Left ventricle myocardium inferior (tissue), 1 donor: ENCODE measurements around the gene CAPN2. TPM values are rescaled to one million over a fixed set of nuclear protein-coding genes. Genes with fewer than 3 reads are reported as not detected.

Experiments used
- DNase-seq: peaks from one replicate; pipeline ENCODE4 v3.0.0-alpha.2; 2020
- H3K27ac ChIP-seq: fragments of 200-600 bp; replicated peaks from 2 replicates; pipeline ENCODE4 v1.8.0; 2021
- H3K27me3 ChIP-seq: fragments of 200-600 bp; 2 replicates; pipeline ENCODE4 v1.8.0; 2021; ENCODE audit warnings: low read depth
- H3K36me3 ChIP-seq: fragments of 200-600 bp; 2 replicates; pipeline ENCODE4 v1.8.0; 2021
- H3K4me1 ChIP-seq: fragments of 200-600 bp; 2 replicates; pipeline ENCODE4 v1.8.0; 2021
- H3K4me3 ChIP-seq: fragments of 200-600 bp; 2 replicates; pipeline ENCODE4 v1.8.0; 2021; ENCODE audit warnings: mild to moderate bottlenecking, moderate library complexity
- H3K9me3 ChIP-seq: fragments of 200-600 bp; replicated peaks from 2 replicates; pipeline ENCODE4 v1.8.0; 2021
- CTCF ChIP-seq: fragments of 200-600 bp; IDR thresholded peaks from 2 replicates; pipeline ENCODE4 v1.8.0; 2021; ENCODE audit warnings: antibody characterized with exemption, mild to moderate bottlenecking, borderline replicate concordance
- intact Hi-C: fragments of 100-400 bp; cut with micrococcal nuclease; formaldehyde crosslinking; loops from one replicate; pipeline ENCODE4 v1.11.0; 2022
- total RNA-seq: library from RNA; stranded (reverse); fragmentation: NEBNext Ultra II Directional; extraction: Animal tissue kit (Norgen Biotek cat#: 25700); gene quantifications from one replicate; pipeline ENCODE4 v1.2.1, GENCODE V29; 2021
- donor health status: DM: no; HTN: yes; CAD: no; lungs with severe emphysema.

Gene CAPN2
- total RNA-seq, 1 donor from 2014 or later = 65.3 TPM

- peak overlapping the region; percentile 90 for H3K4me3 ChIP-seq
Measured at GRCh38 chr1:223716302-223716862, 4.0 kb downstream of the CAPN2 start.

GRCh38 chr1:223717123-223717522, 4.8 kb downstream of the CAPN2 start:
- H3K27ac ChIP-seq = peak overlapping the region; percentile 48
- no peak for DNase-seq
- H3K4me3 ChIP-seq = no peak overlapping the region
- no peaks in the 10 kb centered on the region for H3K9me3 ChIP-seq
- H3K36me3 ChIP-seq = peaks cover 42% of the 10 kb centered on the region
- peaks cover 83% of the 10 kb centered on the region for H3K4me1 ChIP-seq
- intact Hi-C loops = no loop called here
- no peak for TF ChIP-seq CTCF
- no peaks in the 10 kb centered on the region for H3K27me3 ChIP-seq

More at GRCh38 chr1:223716302-223716862, 4.0 kb downstream of the CAPN2 start:
- peak overlapping the region; percentile 48 for H3K27ac ChIP-seq
- peaks cover 85% of the 10 kb centered on the region for H3K4me1 ChIP-seq
- no peak for DNase-seq
- intact Hi-C loops = no loop called here
- H3K9me3 ChIP-seq = no peaks in the 10 kb centered on the region
- H3K36me3 ChIP-seq = peaks cover 37% of the 10 kb centered on the region
- H3K27me3 ChIP-seq = no peaks in the 10 kb centered on the region
- no peak for TF ChIP-seq CTCF

- DNase-seq = no peak
- intact Hi-C loops = no loop called here
- H3K4me3 ChIP-seq = no peak overlapping the region
- H3K9me3 ChIP-seq = no peaks in the 10 kb centered on the region
- H3K27ac ChIP-seq = peak overlapping the region; percentile 10
- no peaks in the 10 kb centered on the region for H3K27me3 ChIP-seq
- H3K4me1 ChIP-seq = peaks cover 85% of the 10 kb centered on the region
- TF ChIP-seq CTCF = no peak
- H3K36me3 ChIP-seq = peaks cover 46% of the 10 kb centered on the region
Measured at GRCh38 chr1:223717695-223718363, 5.5 kb downstream of the CAPN2 start.

GRCh38 chr1:223718850-223719249, 6.5 kb downstream of the CAPN2 start:
- DNase-seq = no peak
- no peak for TF ChIP-seq CTCF
- Histone ChIP-seq H3K27ac (no peak overlapping the region), H3K27me3 (no peaks in the 10 kb centered on the region), H3K36me3 (peaks cover 56% of the 10 kb centered on the region), H3K4me1 (peaks cover 85% of the 10 kb centered on the region), H3K4me3 (no peak overlapping the region), H3K9me3 (no peaks in the 10 kb centered on the region)
- intact Hi-C loops = no loop called here

GRCh38 chr1:223720971-223721591, 8.7 kb downstream of the CAPN2 start:
- H3K4me3 ChIP-seq = no peak overlapping the region
- H3K4me1 ChIP-seq = peaks cover 84% of the 10 kb centered on the region
- peaks cover 66% of the 10 kb centered on the region for H3K36me3 ChIP-seq
- DNase-seq = no peak
- peak overlapping the region; percentile 44 for H3K27ac ChIP-seq
- intact Hi-C loops = no loop called here
- no peaks in the 10 kb centered on the region for H3K9me3 ChIP-seq
- no peaks in the 10 kb centered on the region for H3K27me3 ChIP-seq
- no peak for TF ChIP-seq CTCF
